WERI-Rb-1 (cell line): ENCODE results near the gene DPYSL3.
A peak's percentile ranks its signal among the peaks of the same experiment; 100 is the strongest.

Source experiments
- DNase-seq: peaks from one replicate; pipeline ENCODE4 v3.0.0-alpha.2; 2020
- H3K27ac ChIP-seq: fragments of 250-450 bp; sonication (Bioruptor Pico); 2 replicates; pipeline ENCODE4 v1.5.1; 2020; ENCODE audit warnings: mild to moderate bottlenecking, moderate library complexity
- H3K27me3 ChIP-seq: fragments of 250-450 bp; sonication (Bioruptor Pico); 2 replicates; pipeline ENCODE4 v1.5.1; 2021; ENCODE audit warnings: mild to moderate bottlenecking, low read depth, moderate library complexity; ENCODE audit not compliant: insufficient read depth, severe bottlenecking
- H3K36me3 ChIP-seq: fragments of 250-450 bp; sonication (Bioruptor Pico); 2 replicates; pipeline ENCODE4 v1.5.1; 2020; ENCODE audit warnings: mild to moderate bottlenecking, moderate library complexity
- H3K4me3 ChIP-seq: 2 replicates; pipeline ENCODE4 v1.5.1; 2011; ENCODE audit warnings: low read depth, mild to moderate bottlenecking, control low read depth, low read length
- H3K9me3 ChIP-seq: fragments of 250-450 bp; sonication (Bioruptor Pico); 2 replicates; pipeline ENCODE4 v1.5.1; 2021; ENCODE audit warnings: mild to moderate bottlenecking, moderate library complexity; ENCODE audit not compliant: severe bottlenecking
- TF ChIP-seq, protein P1 (sequence below): IDR thresholded peaks from 2 replicates; pipeline ENCODE4 v1.5.1; 2011; ENCODE audit warnings: low read depth, mild to moderate bottlenecking, control low read depth, inconsistent platforms, low read length

Gene DPYSL3

GRCh38 chr5:147455822-147456450, 53.9 kb downstream of the DPYSL3 start:
- TF ChIP-seq, protein P1, sequence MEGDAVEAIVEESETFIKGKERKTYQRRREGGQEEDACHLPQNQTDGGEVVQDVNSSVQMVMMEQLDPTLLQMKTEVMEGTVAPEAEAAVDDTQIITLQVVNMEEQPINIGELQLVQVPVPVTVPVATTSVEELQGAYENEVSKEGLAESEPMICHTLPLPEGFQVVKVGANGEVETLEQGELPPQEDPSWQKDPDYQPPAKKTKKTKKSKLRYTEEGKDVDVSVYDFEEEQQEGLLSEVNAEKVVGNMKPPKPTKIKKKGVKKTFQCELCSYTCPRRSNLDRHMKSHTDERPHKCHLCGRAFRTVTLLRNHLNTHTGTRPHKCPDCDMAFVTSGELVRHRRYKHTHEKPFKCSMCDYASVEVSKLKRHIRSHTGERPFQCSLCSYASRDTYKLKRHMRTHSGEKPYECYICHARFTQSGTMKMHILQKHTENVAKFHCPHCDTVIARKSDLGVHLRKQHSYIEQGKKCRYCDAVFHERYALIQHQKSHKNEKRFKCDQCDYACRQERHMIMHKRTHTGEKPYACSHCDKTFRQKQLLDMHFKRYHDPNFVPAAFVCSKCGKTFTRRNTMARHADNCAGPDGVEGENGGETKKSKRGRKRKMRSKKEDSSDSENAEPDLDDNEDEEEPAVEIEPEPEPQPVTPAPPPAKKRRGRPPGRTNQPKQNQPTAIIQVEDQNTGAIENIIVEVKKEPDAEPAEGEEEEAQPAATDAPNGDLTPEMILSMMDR: no peak
- peaks cover 4% of the 10 kb centered on the region for H3K9me3 ChIP-seq
- H3K36me3 ChIP-seq: peaks cover 5% of the 10 kb centered on the region
- peak overlapping the region; percentile 95 for H3K27ac ChIP-seq
- DNase-seq: no peak
- peak overlapping the region; percentile 71 for H3K4me3 ChIP-seq
- H3K27me3 ChIP-seq: no peaks in the 10 kb centered on the region

DNA sequence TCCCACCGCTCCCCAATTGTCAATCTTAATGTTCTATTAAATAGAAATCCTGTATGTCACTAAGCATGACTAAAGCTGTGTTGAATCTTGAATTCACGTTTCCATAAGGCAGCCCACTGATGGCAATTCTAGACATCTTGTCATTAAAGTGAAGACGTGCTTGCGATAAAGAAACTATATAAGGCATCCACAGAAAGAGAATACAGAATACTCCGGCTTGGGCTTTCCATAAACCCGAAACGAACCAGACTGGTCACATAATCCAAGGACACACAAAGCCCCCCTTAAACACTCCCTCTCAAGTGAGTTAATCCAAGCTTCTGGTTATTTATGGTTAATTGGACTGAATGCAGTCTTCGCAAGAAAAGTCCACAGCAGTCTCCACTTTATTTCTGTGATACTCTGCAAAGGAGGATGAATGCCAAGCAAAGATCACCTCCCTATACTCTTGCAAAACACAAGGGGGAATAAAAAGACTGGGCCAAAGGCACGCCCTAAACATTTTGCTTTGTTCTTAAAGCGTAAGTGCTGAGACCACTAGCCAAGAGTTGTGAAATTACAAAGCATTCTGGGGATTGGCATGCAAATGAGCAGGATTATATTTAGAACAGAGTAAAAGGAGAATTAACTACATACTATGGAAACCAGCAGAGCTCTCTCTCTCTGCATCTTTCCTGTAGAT, 54.7 kb downstream of the DPYSL3 start:
- Histone ChIP-seq H3K27me3 (no peaks in the 10 kb centered on the region), H3K27ac (peak overlapping the region; percentile 95), H3K4me3 (peak overlapping the region; percentile 71), H3K36me3 (peaks cover 5% of the 10 kb centered on the region), H3K9me3 (no peaks in the 10 kb centered on the region)
- TF ChIP-seq, protein P1: no peak
- peak; percentile 49 for DNase-seq

- Histone ChIP-seq H3K27ac (peak overlapping the region; percentile 95), H3K27me3 (no peaks in the 10 kb centered on the region), H3K4me3 (peak overlapping the region; percentile 71), H3K36me3 (peaks cover 5% of the 10 kb centered on the region), H3K9me3 (no peaks in the 10 kb centered on the region)
- TF ChIP-seq, protein P1: peak; percentile 77
- peak; percentile 94 for DNase-seq
These were observed 55.7 kb downstream of the DPYSL3 start for GRCh38 chr5:147453875-147454814.

DNA sequence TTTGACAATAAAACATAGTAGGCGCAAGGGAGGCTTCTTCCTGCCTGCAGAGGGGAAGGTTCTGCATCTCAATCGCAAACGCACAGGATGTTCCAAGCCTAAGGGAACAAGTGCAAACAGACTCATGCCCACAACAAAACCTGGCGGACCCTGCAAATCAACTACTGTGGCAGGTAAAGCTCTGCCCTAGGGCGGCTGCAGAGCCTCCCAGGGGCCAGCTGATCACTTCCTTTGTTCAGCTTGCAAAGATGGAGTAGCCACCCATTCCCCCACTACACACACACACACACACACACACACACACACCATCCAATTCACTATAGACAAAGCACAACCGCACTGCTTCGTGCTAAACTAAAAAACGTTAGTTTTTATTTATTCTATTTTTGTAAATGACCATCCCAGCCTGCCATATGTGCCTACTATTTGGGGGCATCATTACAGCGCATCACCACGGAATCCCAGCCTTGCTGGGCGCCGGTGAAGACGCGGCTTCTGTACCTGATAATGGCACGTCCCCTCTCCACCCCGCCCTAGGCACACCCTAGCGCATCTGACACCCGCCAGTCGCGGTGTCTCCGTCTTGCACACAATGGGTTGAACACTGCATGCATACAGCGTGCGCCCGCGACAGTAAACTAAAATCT, 57.6 kb downstream of the DPYSL3 start:
- peak; percentile 31 for DNase-seq
- Histone ChIP-seq H3K4me3 (peak overlapping the region; percentile 71), H3K36me3 (peaks cover 7% of the 10 kb centered on the region), H3K27me3 (no peaks in the 10 kb centered on the region), H3K9me3 (no peaks in the 10 kb centered on the region), H3K27ac (peak overlapping the region; percentile 96; the same call in 1 of the 2 replicates)
- TF ChIP-seq, protein P1: no peak

DNA sequence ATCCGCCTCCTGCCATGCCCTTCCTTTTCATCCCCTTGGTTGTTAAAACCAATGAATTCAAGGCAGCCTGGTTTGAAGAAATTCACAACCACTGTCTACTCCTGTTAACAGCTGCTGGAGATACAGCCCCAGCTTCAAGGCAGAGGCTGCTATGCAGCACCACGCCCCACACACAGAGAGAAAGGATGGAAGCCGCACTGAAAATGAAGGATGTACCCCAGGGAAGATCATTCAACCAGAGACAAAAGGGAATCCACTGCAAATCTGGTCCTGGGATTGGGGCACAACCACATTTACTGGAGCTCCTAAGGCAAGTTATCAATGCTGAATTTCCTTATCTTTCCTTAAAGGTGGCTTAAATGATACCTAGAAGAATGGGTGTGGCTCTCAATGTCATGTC, 58.7 kb downstream of the DPYSL3 start:
- Histone ChIP-seq H3K4me3 (peak overlapping the region; percentile 71), H3K36me3 (peaks cover 18% of the 10 kb centered on the region), H3K27me3 (no peaks in the 10 kb centered on the region), H3K27ac (no peak overlapping the region), H3K9me3 (no peaks in the 10 kb centered on the region)
- TF ChIP-seq, protein P1: no peak
- no peak for DNase-seq
